HepG2 (cell line): Measurements from ENCODE around the gene SOAT2. TPM values are rescaled to one million over a fixed set of nuclear protein-coding genes. Genes with fewer than 3 reads are reported as not detected.

Source experiments
- AKNA ChIP-seq: sonication (generic); formaldehyde crosslinking; IDR thresholded peaks from 2 replicates; pipeline ENCODE4 v1.4.0; 2020; ENCODE audit warnings: missing genetic modification reagents, borderline replicate concordance
- ETS1 ChIP-seq: sonication (generic); formaldehyde crosslinking; IDR thresholded peaks from 2 replicates; pipeline ENCODE4 v1.4.0; 2020; ENCODE audit warnings: missing genetic modification reagents
- FOSL1 ChIP-seq: sonication (generic); formaldehyde crosslinking; IDR thresholded peaks from 2 replicates; pipeline ENCODE4 v1.9.0; 2021; ENCODE audit warnings: missing genetic modification reagents, borderline replicate concordance
- HNF1B ChIP-seq: sonication (generic); formaldehyde crosslinking; IDR thresholded peaks from 2 replicates; pipeline ENCODE4 v1.5.1; 2020; ENCODE audit warnings: mild to moderate bottlenecking, moderate library complexity, missing genetic modification reagents
- KLF6 ChIP-seq: IDR thresholded peaks from 2 replicates; pipeline ENCODE4 v1.8.0; 2016; ENCODE audit warnings: missing biosample characterization, missing genetic modification reagents
- NPAS2 ChIP-seq: sonication (generic); formaldehyde crosslinking; IDR thresholded peaks from 2 replicates; pipeline ENCODE4 v1.8.0; 2022; ENCODE audit warnings: mild to moderate bottlenecking, missing genetic modification reagents, borderline replicate concordance
- SOX5 ChIP-seq: IDR thresholded peaks from 2 replicates; pipeline ENCODE4 v1.6.1; 2016; ENCODE audit warnings: borderline replicate concordance
- THRA ChIP-seq: sonication (generic); formaldehyde crosslinking; IDR thresholded peaks from 2 replicates; pipeline ENCODE4 v1.4.0; 2020; ENCODE audit warnings: missing genetic modification reagents, borderline replicate concordance
- ZNF501 ChIP-seq: sonication (generic); formaldehyde crosslinking; IDR thresholded peaks from 2 replicates; pipeline ENCODE4 v1.5.1; 2020; ENCODE audit warnings: mild to moderate bottlenecking, moderate library complexity, missing genetic modification reagents
- ZNF652 ChIP-seq: IDR thresholded peaks from 2 replicates; pipeline ENCODE4 v1.6.1; 2016; ENCODE audit warnings: low read depth, borderline replicate concordance
- ZNF687 ChIP-seq: sonication (generic); formaldehyde crosslinking; IDR thresholded peaks from 2 replicates; pipeline ENCODE4 v1.5.1; 2020; ENCODE audit warnings: mild to moderate bottlenecking, missing genetic modification reagents, moderate library complexity
- polyA plus RNA-seq, 8 experiments: library from polyadenylated mRNA; depleted of rRNA in 3 of 8; stranded (reverse) in 7 of 8; unstranded in 1 of 8; fragments of >200 nt; fragmentation: Illumina TruSeq in 4 of 8; extraction: Trizol in 4 of 8; gene quantifications; 2 replicates each; pipeline versions ENCODE4 v1.2.1 to v1.2.3, GENCODE V29; 2011 to 2016; ENCODE audit warnings: low read depth in 4 of 8, missing spikeins in 1 of 8, mixed read lengths in 1 of 8; ENCODE audit not compliant: insufficient read depth in 1 of 8
- total RNA-seq, 5 experiments: library from RNA; depleted of rRNA; stranded (reverse); fragments of >200 nt; fragmentation: Illumina TruSeq; extraction: Trizol; gene quantifications; 2 replicates each; pipeline ENCODE4 v1.2.3, GENCODE V29; 2016; ENCODE audit warnings: low read depth in 1 of 5

Gene SOAT2
- total and polyA plus RNA-seq, 2 of the 13 experiments (the other 11 are each of a cell fraction or from before 2014, with no cell fraction given) = 14.9 to 108 TPM

GRCh38 chr12:53159195-53159839, 56.0 kb downstream of the SOAT2 start (continued):
- peak; percentile 57 for TF ChIP-seq ZNF687 (CRISPR knock-in tag)
- 0 out of 2 replicates have a peak, but pooled peaks have one; percentile 20 for TF ChIP-seq SOX5 (CRISPR knock-in tag)
- peak; percentile 84 for TF ChIP-seq HNF1B (CRISPR knock-in tag)
- TF ChIP-seq AKNA (CRISPR knock-in tag) = no peak
- peak; percentile 43; the same call in 1 of the 2 replicates for TF ChIP-seq ZNF501
- no peak for TF ChIP-seq NPAS2 (CRISPR knock-in tag)
- no peak for TF ChIP-seq KLF6 (CRISPR knock-in tag)
- TF ChIP-seq ETS1 (CRISPR knock-in tag) = no peak
- TF ChIP-seq FOSL1 (CRISPR knock-in tag) = no peak
- TF ChIP-seq ZNF652 = no peak
- peak; percentile 31; the same call in 1 of the 2 replicates for TF ChIP-seq THRA (CRISPR knock-in tag)
